HG03103 (cell line): Measurements from ENCODE around the gene P3H2.

ENCODE experiments used
- ATAC-seq: cut with Tn5 transposase; IDR thresholded peaks from one replicate; pipeline ENCODE4 v1.9.1; 2021; ENCODE audit warnings: low read depth; ENCODE audit not compliant: unreplicated experiment

Gene P3H2

DNA sequence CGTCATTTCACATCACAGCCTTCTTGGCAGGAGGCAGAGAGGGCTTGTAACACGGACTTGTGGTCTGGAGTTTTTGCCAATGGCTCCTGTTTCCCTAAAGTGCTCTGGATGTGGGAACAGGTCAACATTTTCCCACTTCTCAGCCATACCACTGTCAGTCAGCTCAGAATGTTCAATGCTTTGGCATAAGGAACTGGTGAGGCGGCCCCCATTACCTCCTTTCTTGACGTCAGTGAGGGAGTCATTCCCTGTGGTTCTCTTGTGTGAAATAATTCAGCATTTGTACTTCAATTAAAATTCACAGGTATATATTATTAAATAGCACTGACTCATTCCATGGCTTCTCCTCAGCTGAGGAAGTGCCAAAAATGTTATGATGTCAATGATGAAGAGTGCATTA, 167.1 kb downstream of the P3H2 start:
- no peak for ATAC-seq

- no peak for ATAC-seq
Measured at GRCh38 chr3:189952272-189952671, 168.4 kb downstream of the P3H2 start.

DNA sequence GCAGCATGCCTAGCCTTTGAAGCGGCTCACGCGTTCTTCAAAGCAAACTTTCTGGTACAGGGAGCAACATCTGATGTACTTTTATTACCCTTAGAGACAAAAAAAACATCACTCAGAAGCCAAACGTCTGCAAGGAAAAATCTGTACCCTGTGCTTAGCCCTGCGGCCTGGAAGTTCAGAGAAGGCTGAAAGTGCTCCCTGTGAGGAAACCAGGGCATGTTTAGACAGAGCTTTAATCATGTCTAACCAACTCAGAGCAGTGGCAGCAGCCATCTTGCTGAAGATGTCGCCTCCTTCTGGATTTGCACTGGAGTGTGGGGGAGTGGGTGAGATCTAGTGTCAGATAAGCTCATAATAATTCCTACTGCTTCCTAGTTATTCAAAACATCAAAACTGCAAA, 170.4 kb downstream of the P3H2 start:
- no peak for ATAC-seq

GRCh38 chr3:189949580-189949979, 171.1 kb downstream of the P3H2 start:
- ATAC-seq: no peak

DNA sequence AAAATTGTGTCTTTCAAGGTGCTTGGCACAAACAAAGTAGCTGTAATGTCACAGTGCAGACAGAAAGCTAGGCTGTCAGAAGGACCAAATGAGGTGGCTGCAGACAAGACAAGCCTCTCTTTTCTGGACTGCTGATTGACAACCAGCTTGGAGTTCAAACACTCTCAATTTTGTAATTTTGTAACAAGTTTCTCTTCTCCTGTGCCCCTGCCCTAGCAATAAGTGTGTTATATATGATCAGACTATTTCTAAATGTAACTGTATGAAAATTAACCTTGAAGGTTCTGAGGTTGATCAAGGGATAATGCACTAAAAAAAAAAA, 172.0 kb downstream of the P3H2 start:
- no peak for ATAC-seq

DNA sequence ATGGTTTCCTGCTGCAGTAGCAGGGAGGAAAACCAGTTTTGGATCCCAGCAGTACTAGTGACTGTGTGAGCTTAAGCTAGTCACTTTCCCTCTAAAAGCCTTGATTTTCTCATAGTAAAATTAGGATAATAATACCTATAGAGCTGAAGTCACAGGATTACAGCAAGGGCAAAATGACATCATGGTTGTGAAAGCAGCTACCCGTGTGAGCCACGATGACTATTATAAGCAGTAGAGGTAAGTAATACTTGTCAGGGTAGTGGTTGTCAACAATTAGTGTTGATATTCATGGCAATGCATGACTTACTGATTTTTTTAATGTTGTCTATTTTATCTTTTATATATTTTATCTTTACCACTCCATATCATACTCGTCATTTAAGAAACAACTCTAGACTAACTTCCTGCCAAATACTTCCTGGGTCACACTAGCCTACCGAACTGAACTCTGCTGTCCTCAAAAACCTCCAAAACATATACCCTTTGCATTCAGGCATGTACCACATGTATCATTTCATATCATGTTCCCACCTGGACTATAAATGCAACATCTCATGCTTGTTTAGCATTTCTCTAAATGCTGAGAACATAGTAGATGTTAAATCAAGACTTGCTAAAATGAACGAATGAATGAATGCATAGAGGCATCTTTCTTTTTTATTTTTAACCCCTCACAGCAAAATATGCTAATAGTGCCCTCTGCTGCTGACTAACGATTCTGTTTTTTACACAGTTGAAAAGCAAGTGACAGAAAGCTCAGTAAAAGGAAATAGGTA, 172.6 kb downstream of the P3H2 start:
- no peak for ATAC-seq

- no peak for ATAC-seq
Measured at GRCh38 chr3:189947068-189947467, 173.6 kb downstream of the P3H2 start.

- ATAC-seq: no peak
Measured at GRCh38 chr3:189945935-189946709, 174.6 kb downstream of the P3H2 start.

- ATAC-seq: no peak
Measured at GRCh38 chr3:189944285-189945145, 176.2 kb downstream of the P3H2 start.

DNA sequence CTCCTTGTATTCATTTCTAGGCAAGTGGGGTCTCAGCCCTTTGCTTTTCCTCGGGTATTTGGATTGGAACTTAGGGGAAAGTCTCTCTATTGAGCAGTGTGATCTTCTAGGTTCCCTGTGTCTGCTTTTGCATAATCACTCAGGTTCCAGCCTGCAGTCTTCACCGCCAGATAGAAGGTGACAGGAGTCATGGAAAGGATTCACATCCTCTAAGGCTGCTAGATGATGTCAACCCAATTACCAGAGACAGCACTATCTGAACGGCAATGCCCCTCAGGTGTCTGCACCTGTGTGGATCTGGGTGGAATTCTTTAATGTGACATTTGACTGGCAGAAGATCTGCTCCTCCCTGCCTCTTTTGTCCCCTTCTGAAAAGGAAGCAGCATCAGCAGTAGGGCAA, 177.7 kb downstream of the P3H2 start:
- no peak for ATAC-seq

DNA sequence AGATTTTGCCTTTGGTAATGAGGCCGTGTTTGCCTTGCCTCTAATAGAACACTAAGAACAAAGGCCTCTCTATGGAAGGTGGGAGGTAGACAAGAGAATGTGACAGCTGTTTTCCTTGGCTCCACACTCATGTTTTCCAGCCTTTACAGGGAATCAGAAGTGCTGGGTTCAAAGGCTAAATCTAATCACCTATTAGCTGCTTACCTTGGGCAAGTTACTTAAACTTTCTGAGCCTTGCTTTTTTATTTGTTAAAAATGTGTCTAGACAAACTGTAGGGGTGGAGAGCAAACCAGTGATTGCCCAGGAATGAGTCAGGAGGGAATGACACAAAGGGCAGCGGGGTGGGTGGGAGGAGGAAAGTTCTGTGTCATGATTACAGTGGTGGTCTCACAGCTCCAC, 179.0 kb downstream of the P3H2 start:
- no peak for ATAC-seq

GRCh38 chr3:189941125-189941524, 179.6 kb downstream of the P3H2 start:
- no peak for ATAC-seq

GRCh38 chr3:189937302-189938127, 183.2 kb downstream of the P3H2 start:
- no peak for ATAC-seq

DNA sequence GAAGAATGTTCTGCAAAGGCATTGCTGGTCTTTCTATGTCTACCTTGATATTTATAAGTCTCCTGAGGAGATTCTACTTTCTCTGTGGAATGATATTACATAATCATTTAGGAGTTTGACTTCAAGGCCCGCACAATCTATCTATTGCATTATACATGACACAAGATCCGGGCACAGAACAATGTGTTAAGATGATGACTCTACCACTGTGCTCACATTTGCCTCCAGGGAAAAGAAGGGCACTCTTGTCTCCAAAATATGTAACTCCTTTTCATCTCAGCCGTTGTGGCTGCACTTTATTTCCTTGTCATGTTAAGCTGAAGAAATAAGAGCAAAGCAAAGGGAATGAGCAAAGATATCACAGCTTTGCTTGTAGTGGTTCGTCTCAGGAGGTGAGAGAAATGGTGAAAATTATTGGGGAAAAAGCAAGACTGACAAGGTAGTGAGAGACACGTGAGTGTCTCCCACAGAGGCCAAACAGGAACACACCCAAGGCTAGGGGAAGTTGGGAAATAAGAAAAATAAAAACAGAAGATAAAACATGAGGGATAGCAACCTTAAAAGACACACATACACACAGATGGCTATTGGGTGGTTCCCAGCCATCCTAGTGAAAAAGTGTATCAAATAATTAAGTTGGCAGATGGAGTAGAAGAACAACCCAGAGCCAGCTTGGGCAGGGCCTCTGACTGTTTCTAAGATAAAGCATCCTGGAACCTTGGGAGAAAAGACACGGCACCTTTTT, 184.3 kb downstream of the P3H2 start:
- ATAC-seq: no peak

- ATAC-seq: no peak
Measured at GRCh38 chr3:189927975-189928895, 192.5 kb downstream of the P3H2 start.

- ATAC-seq: no peak
Measured at GRCh38 chr3:189921770-189922169, 198.9 kb downstream of the P3H2 start.

DNA sequence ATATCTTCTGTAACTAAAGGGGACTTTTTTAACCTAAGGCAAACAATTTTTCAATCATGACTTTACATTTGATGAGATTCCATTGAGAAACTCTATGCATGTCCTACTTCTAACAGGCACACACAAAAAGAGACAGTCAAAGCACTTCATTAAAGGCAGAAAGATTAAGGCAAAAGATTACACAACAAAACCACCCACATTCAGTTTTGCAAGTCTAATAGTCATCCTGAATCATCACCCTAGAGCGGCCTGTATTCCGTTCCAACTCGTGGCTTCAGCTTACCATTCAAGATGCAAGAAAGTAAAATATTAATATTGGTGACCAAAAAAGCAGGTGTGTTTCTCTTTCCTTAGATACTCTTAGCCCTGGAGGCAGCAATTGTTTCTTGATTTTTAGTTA, 205.9 kb downstream of the P3H2 start:
- ATAC-seq: no peak

- no peak for ATAC-seq
Measured at GRCh38 chr3:189911001-189911400, 209.7 kb downstream of the P3H2 start.

- no peak for ATAC-seq
Measured at GRCh38 chr3:189909573-189909972, 211.1 kb downstream of the P3H2 start.
